HEK293 (cell line): ENCODE measurements around the gene NUFIP2.
A peak's percentile ranks its signal among the peaks of the same experiment; 100 is the strongest.
"Not testable (repeated sequence)": the region's sequence is repeated elsewhere in the genome, so short reads cannot be mapped to it uniquely, and the experiment has no call there.

Experiments used
- CTCF ChIA-PET: fragments of 350-600 bp; formaldehyde crosslinking; extraction: SDS; loops from one replicate; lab custom pipeline; 2021; ENCODE audit warnings: antibody characterized with exemption; lab: Yijun Ruan, JAX
- POLR2A ChIA-PET: fragments of 300-600 bp; formaldehyde crosslinking; extraction: SDS; loops from one replicate; lab custom pipeline; 2020; ENCODE audit warnings: antibody characterized with exemption, inconsistent platforms; lab: Yijun Ruan, JAX
- H3K27ac ChIP-seq: fragments of 200-500 bp; sonication (Bioruptor generic); 2 replicates; pipeline ENCODE4 v1.5.1; 2014; ENCODE audit warnings: low read depth, low read length, control low read depth, inconsistent platforms; ENCODE audit errors: extremely low read depth
- H3K36me3 ChIP-seq, 2 experiments: fragments of 200-500 bp in 1 of 2; sonication (Bioruptor generic) in 1 of 2; 1 replicate in 1 of 2; 2 replicates in 1 of 2; pipeline ENCODE4 v1.5.1; 2014 to 2017; ENCODE audit warnings: inconsistent platforms in 2 of 2, low read length in 2 of 2; ENCODE audit not compliant: control insufficient read depth in 2 of 2, insufficient read depth in 1 of 2
- H3K4me1 ChIP-seq: fragments of 200-500 bp; sonication (Bioruptor generic); 2 replicates; pipeline ENCODE4 v1.5.1; 2014; ENCODE audit warnings: mild to moderate bottlenecking, low read length, inconsistent platforms; ENCODE audit not compliant: control insufficient read depth, insufficient read depth
- H3K4me3 ChIP-seq: 2 replicates; pipeline ENCODE4 v1.5.1; 2011; ENCODE audit warnings: low read depth, mild to moderate bottlenecking, control low read depth, low read length, moderate library complexity
- H3K9me3 ChIP-seq: fragments of 200-500 bp; sonication (Bioruptor generic); 2 replicates; pipeline ENCODE4 v1.5.1; 2014; ENCODE audit warnings: low read depth, low read length, inconsistent platforms; ENCODE audit not compliant: control insufficient read depth, insufficient read depth
- GLIS1 ChIP-seq: fragments of 450-650 bp; formaldehyde crosslinking; IDR thresholded peaks from 2 replicates; pipeline ENCODE4 v1.5.1; 2016; ENCODE audit warnings: missing biosample characterization, missing genetic modification characterization
- ZBTB8A ChIP-seq: fragments of 450-650 bp; formaldehyde crosslinking; IDR thresholded peaks from 2 replicates; pipeline ENCODE4 v1.5.1; 2016; ENCODE audit warnings: missing biosample characterization, missing genetic modification characterization
- ZFP3 ChIP-seq: fragments of 450-650 bp; formaldehyde crosslinking; IDR thresholded peaks from 2 replicates; pipeline ENCODE4 v1.5.1; 2016; ENCODE audit warnings: low read depth, missing biosample characterization, missing genetic modification characterization
- ZNF112 ChIP-seq: fragments of 450-650 bp; formaldehyde crosslinking; IDR thresholded peaks from 2 replicates; pipeline ENCODE4 v1.5.0; 2017; ENCODE audit warnings: missing biosample characterization, missing genetic modification characterization
- ZNF239 ChIP-seq: fragments of 450-650 bp; formaldehyde crosslinking; IDR thresholded peaks from 2 replicates; pipeline ENCODE4 v1.5.1; 2016; ENCODE audit warnings: missing biosample characterization, missing genetic modification characterization
- ZNF341 ChIP-seq: fragments of 450-650 bp; formaldehyde crosslinking; IDR thresholded peaks from 2 replicates; pipeline ENCODE4; 2016; ENCODE audit warnings: low read depth, missing biosample characterization, missing genetic modification characterization
- ZNF776 ChIP-seq: fragments of 450-650 bp; formaldehyde crosslinking; IDR thresholded peaks from 2 replicates; pipeline ENCODE4 v1.5.0; 2017; ENCODE audit warnings: missing biosample characterization, missing genetic modification characterization, borderline replicate concordance
- TF ChIP-seq, protein P1 (sequence below): fragments of 450-650 bp; formaldehyde crosslinking; IDR thresholded peaks from 2 replicates; pipeline ENCODE4 v1.5.1; 2016; ENCODE audit warnings: missing biosample characterization, missing genetic modification characterization, low read depth
- TF ChIP-seq, protein P2 (sequence below): fragments of 450-650 bp; formaldehyde crosslinking; IDR thresholded peaks from 2 replicates; pipeline ENCODE4 v1.5.1; 2016; ENCODE audit warnings: missing biosample characterization, missing genetic modification characterization
- TF ChIP-seq, protein P3 (sequence below): fragments of 450-650 bp; formaldehyde crosslinking; IDR thresholded peaks from 2 replicates; pipeline ENCODE4 v1.5.1; 2017; ENCODE audit warnings: missing biosample characterization, missing genetic modification characterization
- TF ChIP-seq, protein P4 (sequence below): fragments of 450-650 bp; formaldehyde crosslinking; IDR thresholded peaks from 2 replicates; pipeline ENCODE4 v1.5.1; 2016; ENCODE audit warnings: missing biosample characterization, missing genetic modification characterization

Gene NUFIP2

DNA sequence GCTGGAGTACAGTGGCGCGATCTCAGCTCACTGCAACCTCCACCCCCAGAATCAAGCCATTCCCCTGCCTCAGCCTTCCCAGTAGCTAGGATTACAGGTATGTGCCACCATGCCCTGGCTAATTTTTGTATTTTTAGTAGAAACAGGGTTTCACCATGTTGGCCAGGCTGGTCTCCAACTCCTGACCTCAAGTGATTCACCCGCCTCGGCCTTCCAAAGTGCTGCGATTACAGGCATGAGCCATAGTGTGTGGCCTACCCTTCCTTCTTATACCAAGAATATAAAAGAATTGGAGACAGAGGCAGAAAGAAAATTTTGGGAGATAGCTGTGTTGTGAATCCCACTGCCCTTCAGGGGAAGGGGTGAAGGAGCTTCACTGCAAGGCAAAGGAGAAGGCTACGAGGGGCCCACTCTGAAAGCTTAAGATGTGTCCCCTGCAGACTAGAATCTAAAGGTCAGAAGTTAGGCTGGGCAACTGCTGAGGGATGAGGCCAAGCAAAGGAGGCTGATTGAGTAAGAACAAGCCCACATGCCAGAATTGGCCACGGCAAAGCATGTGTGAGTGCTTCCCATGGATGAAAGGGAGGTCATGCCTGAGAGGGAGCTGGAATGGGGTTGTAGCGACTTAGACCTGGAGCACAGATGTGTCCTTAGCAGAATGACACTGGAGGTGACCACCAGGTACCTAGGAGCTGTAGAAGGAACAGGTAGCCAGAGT, 55.7 kb downstream of the NUFIP2 start:
- TF ChIP-seq, protein P1, sequence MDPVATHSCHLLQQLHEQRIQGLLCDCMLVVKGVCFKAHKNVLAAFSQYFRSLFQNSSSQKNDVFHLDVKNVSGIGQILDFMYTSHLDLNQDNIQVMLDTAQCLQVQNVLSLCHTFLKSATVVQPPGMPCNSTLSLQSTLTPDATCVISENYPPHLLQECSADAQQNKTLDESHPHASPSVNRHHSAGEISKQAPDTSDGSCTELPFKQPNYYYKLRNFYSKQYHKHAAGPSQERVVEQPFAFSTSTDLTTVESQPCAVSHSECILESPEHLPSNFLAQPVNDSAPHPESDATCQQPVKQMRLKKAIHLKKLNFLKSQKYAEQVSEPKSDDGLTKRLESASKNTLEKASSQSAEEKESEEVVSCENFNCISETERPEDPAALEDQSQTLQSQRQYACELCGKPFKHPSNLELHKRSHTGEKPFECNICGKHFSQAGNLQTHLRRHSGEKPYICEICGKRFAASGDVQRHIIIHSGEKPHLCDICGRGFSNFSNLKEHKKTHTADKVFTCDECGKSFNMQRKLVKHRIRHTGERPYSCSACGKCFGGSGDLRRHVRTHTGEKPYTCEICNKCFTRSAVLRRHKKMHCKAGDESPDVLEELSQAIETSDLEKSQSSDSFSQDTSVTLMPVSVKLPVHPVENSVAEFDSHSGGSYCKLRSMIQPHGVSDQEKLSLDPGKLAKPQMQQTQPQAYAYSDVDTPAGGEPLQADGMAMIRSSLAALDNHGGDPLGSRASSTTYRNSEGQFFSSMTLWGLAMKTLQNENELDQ (tag by site-specific recombination) = no peak
- TF ChIP-seq ZNF239 (tag by site-specific recombination) (no peak), ZFP3 (tag by site-specific recombination) (no peak)
- TF ChIP-seq, protein P2, sequence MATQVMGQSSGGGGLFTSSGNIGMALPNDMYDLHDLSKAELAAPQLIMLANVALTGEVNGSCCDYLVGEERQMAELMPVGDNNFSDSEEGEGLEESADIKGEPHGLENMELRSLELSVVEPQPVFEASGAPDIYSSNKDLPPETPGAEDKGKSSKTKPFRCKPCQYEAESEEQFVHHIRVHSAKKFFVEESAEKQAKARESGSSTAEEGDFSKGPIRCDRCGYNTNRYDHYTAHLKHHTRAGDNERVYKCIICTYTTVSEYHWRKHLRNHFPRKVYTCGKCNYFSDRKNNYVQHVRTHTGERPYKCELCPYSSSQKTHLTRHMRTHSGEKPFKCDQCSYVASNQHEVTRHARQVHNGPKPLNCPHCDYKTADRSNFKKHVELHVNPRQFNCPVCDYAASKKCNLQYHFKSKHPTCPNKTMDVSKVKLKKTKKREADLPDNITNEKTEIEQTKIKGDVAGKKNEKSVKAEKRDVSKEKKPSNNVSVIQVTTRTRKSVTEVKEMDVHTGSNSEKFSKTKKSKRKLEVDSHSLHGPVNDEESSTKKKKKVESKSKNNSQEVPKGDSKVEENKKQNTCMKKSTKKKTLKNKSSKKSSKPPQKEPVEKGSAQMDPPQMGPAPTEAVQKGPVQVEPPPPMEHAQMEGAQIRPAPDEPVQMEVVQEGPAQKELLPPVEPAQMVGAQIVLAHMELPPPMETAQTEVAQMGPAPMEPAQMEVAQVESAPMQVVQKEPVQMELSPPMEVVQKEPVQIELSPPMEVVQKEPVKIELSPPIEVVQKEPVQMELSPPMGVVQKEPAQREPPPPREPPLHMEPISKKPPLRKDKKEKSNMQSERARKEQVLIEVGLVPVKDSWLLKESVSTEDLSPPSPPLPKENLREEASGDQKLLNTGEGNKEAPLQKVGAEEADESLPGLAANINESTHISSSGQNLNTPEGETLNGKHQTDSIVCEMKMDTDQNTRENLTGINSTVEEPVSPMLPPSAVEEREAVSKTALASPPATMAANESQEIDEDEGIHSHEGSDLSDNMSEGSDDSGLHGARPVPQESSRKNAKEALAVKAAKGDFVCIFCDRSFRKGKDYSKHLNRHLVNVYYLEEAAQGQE = no peak
- ChIA-PET POLR2A (no interaction called here), CTCF (interaction anchor here (0.6 to 1.7 kb wide), 8 partner anchors 12 to 125 kb away, joined by 3 to 5 read pairs (median 4); no protein-coding TSS in a partner anchor)
- Histone ChIP-seq H3K9me3 (no peaks in the 10 kb centered on the region), H3K4me1 (no peaks in the 10 kb centered on the region), H3K27ac (no peak overlapping the region), H3K36me3 (no peaks in the 10 kb centered on the region), H3K4me3 (no peak overlapping the region)

- POLR2A ChIA-PET = no interaction called here
- H3K4me3 ChIP-seq = no peak overlapping the region
- CTCF ChIA-PET = interaction anchor here (0.6 to 5.8 kb wide), 9 partner anchors 17 to 124 kb away, joined by 3 to 47 read pairs (median 4); no protein-coding TSS in a partner anchor
These were observed 56.3 kb downstream of the NUFIP2 start for GRCh38 chr17:29237476-29238132.

GRCh38 chr17:29235904-29236303, 58.0 kb downstream of the NUFIP2 start:
- H3K9me3 ChIP-seq = no peaks in the 10 kb centered on the region
- no peak overlapping the region for H3K27ac ChIP-seq
- POLR2A ChIA-PET = interaction anchor here (0.6 to 0.7 kb wide), 2 partner anchors 87 to 689 kb away, joined by 3 to 5 read pairs; no protein-coding TSS in a partner anchor
- no peaks in the 10 kb centered on the region for H3K4me1 ChIP-seq
- no peak overlapping the region for H3K4me3 ChIP-seq
- TF ChIP-seq ZBTB8A = no peak
- TF ChIP-seq, protein P3, sequence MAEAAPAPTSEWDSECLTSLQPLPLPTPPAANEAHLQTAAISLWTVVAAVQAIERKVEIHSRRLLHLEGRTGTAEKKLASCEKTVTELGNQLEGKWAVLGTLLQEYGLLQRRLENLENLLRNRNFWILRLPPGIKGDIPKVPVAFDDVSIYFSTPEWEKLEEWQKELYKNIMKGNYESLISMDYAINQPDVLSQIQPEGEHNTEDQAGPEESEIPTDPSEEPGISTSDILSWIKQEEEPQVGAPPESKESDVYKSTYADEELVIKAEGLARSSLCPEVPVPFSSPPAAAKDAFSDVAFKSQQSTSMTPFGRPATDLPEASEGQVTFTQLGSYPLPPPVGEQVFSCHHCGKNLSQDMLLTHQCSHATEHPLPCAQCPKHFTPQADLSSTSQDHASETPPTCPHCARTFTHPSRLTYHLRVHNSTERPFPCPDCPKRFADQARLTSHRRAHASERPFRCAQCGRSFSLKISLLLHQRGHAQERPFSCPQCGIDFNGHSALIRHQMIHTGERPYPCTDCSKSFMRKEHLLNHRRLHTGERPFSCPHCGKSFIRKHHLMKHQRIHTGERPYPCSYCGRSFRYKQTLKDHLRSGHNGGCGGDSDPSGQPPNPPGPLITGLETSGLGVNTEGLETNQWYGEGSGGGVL (tag by site-specific recombination) = no peak
- TF ChIP-seq ZNF341 (tag by site-specific recombination) = no peak
- no peak for TF ChIP-seq ZNF112 (tag by site-specific recombination)
- TF ChIP-seq GLIS1 (tag by site-specific recombination) = no peak
- CTCF ChIA-PET = interaction anchor here (0.6 to 5.8 kb wide), 4 partner anchors 16 to 93 kb away, joined by 3 to 47 read pairs (median 4); no protein-coding TSS in a partner anchor
- H3K36me3 ChIP-seq = no peaks in the 10 kb centered on the region

More at GRCh38 chr17:29237476-29238132, 56.3 kb downstream of the NUFIP2 start:
- Histone ChIP-seq H3K27ac (no peak overlapping the region), H3K4me1 (no peaks in the 10 kb centered on the region), H3K36me3 (no peaks in the 10 kb centered on the region), H3K9me3 (no peaks in the 10 kb centered on the region)
- TF ChIP-seq ZNF776 = no peak
- TF ChIP-seq, protein P4, sequence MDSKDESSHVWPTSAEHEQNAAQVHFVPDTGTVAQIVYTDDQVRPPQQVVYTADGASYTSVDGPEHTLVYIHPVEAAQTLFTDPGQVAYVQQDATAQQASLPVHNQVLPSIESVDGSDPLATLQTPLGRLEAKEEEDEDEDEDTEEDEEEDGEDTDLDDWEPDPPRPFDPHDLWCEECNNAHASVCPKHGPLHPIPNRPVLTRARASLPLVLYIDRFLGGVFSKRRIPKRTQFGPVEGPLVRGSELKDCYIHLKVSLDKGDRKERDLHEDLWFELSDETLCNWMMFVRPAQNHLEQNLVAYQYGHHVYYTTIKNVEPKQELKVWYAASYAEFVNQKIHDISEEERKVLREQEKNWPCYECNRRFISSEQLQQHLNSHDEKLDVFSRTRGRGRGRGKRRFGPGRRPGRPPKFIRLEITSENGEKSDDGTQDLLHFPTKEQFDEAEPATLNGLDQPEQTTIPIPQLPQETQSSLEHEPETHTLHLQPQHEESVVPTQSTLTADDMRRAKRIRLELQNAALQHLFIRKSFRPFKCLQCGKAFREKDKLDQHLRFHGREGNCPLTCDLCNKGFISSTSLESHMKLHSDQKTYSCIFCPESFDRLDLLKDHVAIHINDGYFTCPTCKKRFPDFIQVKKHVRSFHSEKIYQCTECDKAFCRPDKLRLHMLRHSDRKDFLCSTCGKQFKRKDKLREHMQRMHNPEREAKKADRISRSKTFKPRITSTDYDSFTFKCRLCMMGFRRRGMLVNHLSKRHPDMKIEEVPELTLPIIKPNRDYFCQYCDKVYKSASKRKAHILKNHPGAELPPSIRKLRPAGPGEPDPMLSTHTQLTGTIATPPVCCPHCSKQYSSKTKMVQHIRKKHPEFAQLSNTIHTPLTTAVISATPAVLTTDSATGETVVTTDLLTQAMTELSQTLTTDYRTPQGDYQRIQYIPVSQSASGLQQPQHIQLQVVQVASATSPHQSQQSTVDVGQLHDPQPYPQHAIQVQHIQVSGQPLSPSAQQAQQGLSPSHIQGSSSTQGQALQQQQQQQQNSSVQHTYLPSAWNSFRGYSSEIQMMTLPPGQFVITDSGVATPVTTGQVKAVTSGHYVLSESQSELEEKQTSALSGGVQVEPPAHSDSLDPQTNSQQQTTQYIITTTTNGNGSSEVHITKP = 0 out of 2 replicates have a peak, but pooled peaks have one; percentile 32

GRCh38 chr17:29234972-29235371, 59.0 kb downstream of the NUFIP2 start:
- not testable (repeated sequence) for H3K4me3 ChIP-seq, H3K27ac ChIP-seq, H3K36me3 ChIP-seq, H3K9me3 ChIP-seq, H3K4me1 ChIP-seq
- ChIA-PET POLR2A (interaction anchor here (0.6 kb wide), 2 partner anchors 58 to 86 kb away, joined by 3 to 4 read pairs; no protein-coding TSS in a partner anchor), CTCF (interaction anchor here (0.6 to 5.8 kb wide), 3 partner anchors 15 to 86 kb away, joined by 3 to 47 read pairs (median 3); no protein-coding TSS in a partner anchor)
